HepG2 (cell line): ENCODE results near the gene AGT. TPM values are rescaled to one million over a fixed set of nuclear protein-coding genes. Genes with fewer than 3 reads are reported as not detected.

Experiments
- BORCS8-MEF2B ChIP-seq: sonication (generic); formaldehyde crosslinking; IDR thresholded peaks from 2 replicates; pipeline ENCODE4 v1.8.0; 2022; ENCODE audit warnings: mild to moderate bottlenecking, missing genetic modification reagents
- CREB1 ChIP-seq, 2 experiments: fragments of 450-650 bp in 1 of 2; IDR thresholded peaks; 2 replicates each; pipeline ENCODE4 v1.6.1; 2016 to 2017; ENCODE audit warnings: control low read depth in 1 of 2, mild to moderate bottlenecking in 1 of 2, missing compliant biosample characterization in 1 of 2, missing genetic modification characterization in 1 of 2
- DPF2 ChIP-seq: sonication (generic); formaldehyde crosslinking; IDR thresholded peaks from 2 replicates; pipeline ENCODE4 v1.4.0; 2020; ENCODE audit warnings: mild to moderate bottlenecking, low read depth, missing genetic modification reagents, borderline replicate concordance
- ELF1 ChIP-seq: sonication (generic); formaldehyde crosslinking; IDR thresholded peaks from 2 replicates; pipeline ENCODE4 v1.4.0; 2020; ENCODE audit warnings: missing genetic modification reagents
- HOXA9 ChIP-seq: sonication (generic); formaldehyde crosslinking; IDR thresholded peaks from 2 replicates; pipeline ENCODE4 v1.8.1; 2022; ENCODE audit warnings: missing genetic modification reagents, mild to moderate bottlenecking, moderate library complexity, borderline replicate concordance
- KMT2B ChIP-seq: IDR thresholded peaks from 2 replicates; pipeline ENCODE4 v1.6.1; 2016; ENCODE audit warnings: missing genetic modification reagents, missing compliant biosample characterization
- PTBP1 ChIP-seq: fragments of 200-400 bp; formaldehyde crosslinking; IDR thresholded peaks from 2 replicates; pipeline ENCODE4 v1.6.1; 2018; ENCODE audit warnings: low read length, low read depth; ENCODE audit not compliant: poor library complexity, severe bottlenecking
- RELA ChIP-seq: sonication (generic); formaldehyde crosslinking; IDR thresholded peaks from 2 replicates; pipeline ENCODE4 v1.4.0; 2020; ENCODE audit warnings: missing genetic modification reagents
- TAF15 ChIP-seq: fragments of 200-400 bp; formaldehyde crosslinking; IDR thresholded peaks from one replicate; pipeline ENCODE4 v1.6.1; 2018; ENCODE audit warnings: mild to moderate bottlenecking, low read depth, low read length; ENCODE audit not compliant: poor library complexity, severe bottlenecking
- TARDBP ChIP-seq: sonication (generic); formaldehyde crosslinking; IDR thresholded peaks from 2 replicates; pipeline ENCODE4 v1.8.0; 2022; ENCODE audit warnings: mild to moderate bottlenecking, missing genetic modification reagents
- TCF7 ChIP-seq: sonication (generic); IDR thresholded peaks from 2 replicates; pipeline ENCODE4 v1.6.1; 2016; ENCODE audit warnings: antibody characterized with exemption, low read depth
- ZNF24 ChIP-seq: fragments of 450-650 bp; IDR thresholded peaks from 2 replicates; pipeline ENCODE4 v1.6.1; 2017; ENCODE audit warnings: antibody characterized with exemption, mild to moderate bottlenecking
- ZNF546 ChIP-seq: sonication (generic); formaldehyde crosslinking; conservative IDR thresholded peaks from 2 replicates; pipeline ENCODE4 v1.8.1; 2023; ENCODE audit warnings: mild to moderate bottlenecking, missing genetic modification reagents
- ZNF570 ChIP-seq: sonication (generic); formaldehyde crosslinking; IDR thresholded peaks from 2 replicates; pipeline ENCODE4 v1.4.0; 2020; ENCODE audit warnings: mild to moderate bottlenecking, missing genetic modification reagents, borderline replicate concordance
- ZNF615 ChIP-seq: sonication (generic); formaldehyde crosslinking; IDR thresholded peaks from 2 replicates; pipeline ENCODE4 v1.5.0; 2020; ENCODE audit warnings: mild to moderate bottlenecking, missing genetic modification reagents, borderline replicate concordance
- ZNF724P ChIP-seq: sonication (generic); formaldehyde crosslinking; IDR thresholded peaks from 2 replicates; pipeline ENCODE4 v1.8.0; 2022; ENCODE audit warnings: missing genetic modification reagents, borderline replicate concordance
- ZNF75D ChIP-seq: sonication (generic); formaldehyde crosslinking; IDR thresholded peaks from 2 replicates; pipeline ENCODE4 v1.8.1; 2023; ENCODE audit warnings: missing genetic modification reagents, mild to moderate bottlenecking, borderline replicate concordance
- ZNF776 ChIP-seq: sonication (generic); formaldehyde crosslinking; IDR thresholded peaks from 2 replicates; pipeline ENCODE4 v1.4.0; 2020; ENCODE audit warnings: mild to moderate bottlenecking, missing genetic modification reagents
- ZNF780A ChIP-seq: sonication (generic); formaldehyde crosslinking; IDR thresholded peaks from 2 replicates; pipeline ENCODE4 v1.8.0; 2022; ENCODE audit warnings: mild to moderate bottlenecking, missing genetic modification reagents, moderate library complexity
- ZNF878 ChIP-seq: sonication (generic); formaldehyde crosslinking; IDR thresholded peaks from 2 replicates; pipeline ENCODE4 v1.8.1; 2023; ENCODE audit warnings: mild to moderate bottlenecking, missing genetic modification reagents, moderate library complexity
- polyA plus RNA-seq, 8 experiments: library from polyadenylated mRNA; depleted of rRNA in 3 of 8; stranded (reverse) in 7 of 8; unstranded in 1 of 8; fragments of >200 nt; fragmentation: Illumina TruSeq in 4 of 8; extraction: Trizol in 4 of 8; gene quantifications; 2 replicates each; pipeline versions ENCODE4 v1.2.1 to v1.2.3, GENCODE V29; 2011 to 2016; ENCODE audit warnings: low read depth in 4 of 8, missing spikeins in 1 of 8, mixed read lengths in 1 of 8; ENCODE audit not compliant: insufficient read depth in 1 of 8
- total RNA-seq, 5 experiments: library from RNA; depleted of rRNA; stranded (reverse); fragments of >200 nt; fragmentation: Illumina TruSeq; extraction: Trizol; gene quantifications; 2 replicates each; pipeline ENCODE4 v1.2.3, GENCODE V29; 2016; ENCODE audit warnings: low read depth in 1 of 5
- TF ChIP-seq, protein P1 (sequence below): sonication (generic); formaldehyde crosslinking; IDR thresholded peaks from 2 replicates; pipeline ENCODE4 v1.5.0; 2020; ENCODE audit warnings: missing genetic modification reagents
- TF ChIP-seq, protein P2 (sequence below): sonication (generic); formaldehyde crosslinking; IDR thresholded peaks from 2 replicates; pipeline ENCODE4 v1.4.0; 2020; ENCODE audit warnings: missing genetic modification reagents, low read depth, mild to moderate bottlenecking, borderline replicate concordance
- TF ChIP-seq, protein P3 (sequence below): sonication (generic); formaldehyde crosslinking; IDR thresholded peaks from 2 replicates; pipeline ENCODE4 v1.5.1; 2020; ENCODE audit warnings: mild to moderate bottlenecking, missing genetic modification reagents, moderate library complexity

Gene AGT
- total and polyA plus RNA-seq, 2 of the 13 experiments (the other 11 are each of a cell fraction or from before 2014, with no cell fraction given): 892 to 2,071 TPM

DNA sequence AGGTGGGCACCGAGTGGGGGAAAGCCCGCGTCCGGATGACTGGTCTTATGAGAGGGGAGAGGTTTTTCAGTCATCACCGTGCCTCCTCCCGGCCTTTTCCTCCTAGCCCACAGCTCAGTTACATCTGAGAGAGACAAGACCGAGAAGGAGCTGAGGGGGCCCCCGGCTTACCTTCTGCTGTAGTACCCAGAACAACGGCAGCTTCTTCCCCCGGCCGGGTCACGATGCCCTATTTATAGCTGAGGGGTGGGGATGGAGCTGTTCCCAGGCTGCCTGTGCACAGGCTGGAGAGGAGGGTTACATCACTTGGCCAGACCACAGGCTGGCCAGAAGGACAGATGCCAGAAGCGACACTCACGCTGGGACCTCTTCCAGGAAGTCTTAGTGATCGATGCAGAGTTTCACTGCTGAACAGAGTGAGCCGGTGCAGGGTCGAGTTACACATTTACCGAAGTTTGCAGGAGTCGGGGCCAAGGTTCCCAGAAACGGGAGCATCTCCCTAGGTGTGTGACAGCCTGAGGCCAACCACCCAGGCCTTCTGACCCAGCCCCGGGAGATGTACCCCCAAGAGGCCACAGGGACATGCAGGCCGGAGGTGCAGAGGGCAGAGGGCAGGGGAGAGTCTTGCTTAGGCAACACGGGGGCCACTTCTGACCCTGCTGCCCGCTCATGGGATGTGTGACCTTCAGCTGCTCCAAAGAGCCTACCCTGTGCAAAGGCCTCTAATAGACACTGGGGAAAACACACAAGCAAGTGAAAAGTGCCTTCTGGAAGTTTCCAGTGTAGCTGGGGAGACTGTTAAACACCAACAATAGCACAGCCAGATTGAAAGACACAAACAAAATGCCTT, at the start of gene AGT (continued):
- TF ChIP-seq, protein P1, sequence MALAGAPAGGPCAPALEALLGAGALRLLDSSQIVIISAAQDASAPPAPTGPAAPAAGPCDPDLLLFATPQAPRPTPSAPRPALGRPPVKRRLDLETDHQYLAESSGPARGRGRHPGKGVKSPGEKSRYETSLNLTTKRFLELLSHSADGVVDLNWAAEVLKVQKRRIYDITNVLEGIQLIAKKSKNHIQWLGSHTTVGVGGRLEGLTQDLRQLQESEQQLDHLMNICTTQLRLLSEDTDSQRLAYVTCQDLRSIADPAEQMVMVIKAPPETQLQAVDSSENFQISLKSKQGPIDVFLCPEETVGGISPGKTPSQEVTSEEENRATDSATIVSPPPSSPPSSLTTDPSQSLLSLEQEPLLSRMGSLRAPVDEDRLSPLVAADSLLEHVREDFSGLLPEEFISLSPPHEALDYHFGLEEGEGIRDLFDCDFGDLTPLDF (CRISPR knock-in tag): peak; percentile 69; the same call in 1 of the 2 replicates
- TF ChIP-seq DPF2 (CRISPR knock-in tag) (peak; percentile 98), RELA (CRISPR knock-in tag) (peak; percentile 87; the same call in 1 of the 2 replicates), ZNF724P (CRISPR knock-in tag) (peak; percentile 86), ZNF546 (peak; percentile 73; the same call in 1 of the 2 replicates), ZNF570 (no peak), TAF15 (no peak), ELF1 (CRISPR knock-in tag) (peak; percentile 84), ZNF24 (no peak), ZNF75D (CRISPR knock-in tag) (no peak), ZNF615 (CRISPR knock-in tag) (peak; percentile 96), TCF7 (peak; percentile 83), HOXA9 (CRISPR knock-in tag) (no peak), TARDBP (CRISPR knock-in tag) (peak; percentile 98), ZNF780A (CRISPR knock-in tag) (peak; percentile 26; the same call in 1 of the 2 replicates), PTBP1 (no peak), ZNF776 (CRISPR knock-in tag) (peak; percentile 89), ZNF878 (CRISPR knock-in tag) (peak; percentile 90), BORCS8-MEF2B (peak; percentile 44; the same call in 1 of the 2 replicates), KMT2B (CRISPR knock-in tag) (no peak; the same call in 1 of the 2 replicates), CREB1 (IDR thresholded peaks at IDR 0.05) (no peak), CREB1 (CRISPR knock-in tag; IDR thresholded peaks at IDR 0.05) (peak; percentile 78)
- TF ChIP-seq, protein P2, sequence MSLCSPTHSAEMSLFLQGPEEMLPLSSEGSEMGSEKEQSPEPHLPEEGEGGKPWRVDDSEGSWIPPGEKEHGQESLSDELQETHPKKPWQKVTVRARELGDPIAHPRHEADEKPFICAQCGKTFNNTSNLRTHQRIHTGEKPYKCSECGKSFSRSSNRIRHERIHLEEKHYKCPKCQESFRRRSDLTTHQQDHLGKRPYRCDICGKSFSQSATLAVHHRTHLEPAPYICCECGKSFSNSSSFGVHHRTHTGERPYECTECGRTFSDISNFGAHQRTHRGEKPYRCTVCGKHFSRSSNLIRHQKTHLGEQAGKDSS (CRISPR knock-in tag): peak; percentile 86; the same call in 1 of the 2 replicates
- TF ChIP-seq, protein P3, sequence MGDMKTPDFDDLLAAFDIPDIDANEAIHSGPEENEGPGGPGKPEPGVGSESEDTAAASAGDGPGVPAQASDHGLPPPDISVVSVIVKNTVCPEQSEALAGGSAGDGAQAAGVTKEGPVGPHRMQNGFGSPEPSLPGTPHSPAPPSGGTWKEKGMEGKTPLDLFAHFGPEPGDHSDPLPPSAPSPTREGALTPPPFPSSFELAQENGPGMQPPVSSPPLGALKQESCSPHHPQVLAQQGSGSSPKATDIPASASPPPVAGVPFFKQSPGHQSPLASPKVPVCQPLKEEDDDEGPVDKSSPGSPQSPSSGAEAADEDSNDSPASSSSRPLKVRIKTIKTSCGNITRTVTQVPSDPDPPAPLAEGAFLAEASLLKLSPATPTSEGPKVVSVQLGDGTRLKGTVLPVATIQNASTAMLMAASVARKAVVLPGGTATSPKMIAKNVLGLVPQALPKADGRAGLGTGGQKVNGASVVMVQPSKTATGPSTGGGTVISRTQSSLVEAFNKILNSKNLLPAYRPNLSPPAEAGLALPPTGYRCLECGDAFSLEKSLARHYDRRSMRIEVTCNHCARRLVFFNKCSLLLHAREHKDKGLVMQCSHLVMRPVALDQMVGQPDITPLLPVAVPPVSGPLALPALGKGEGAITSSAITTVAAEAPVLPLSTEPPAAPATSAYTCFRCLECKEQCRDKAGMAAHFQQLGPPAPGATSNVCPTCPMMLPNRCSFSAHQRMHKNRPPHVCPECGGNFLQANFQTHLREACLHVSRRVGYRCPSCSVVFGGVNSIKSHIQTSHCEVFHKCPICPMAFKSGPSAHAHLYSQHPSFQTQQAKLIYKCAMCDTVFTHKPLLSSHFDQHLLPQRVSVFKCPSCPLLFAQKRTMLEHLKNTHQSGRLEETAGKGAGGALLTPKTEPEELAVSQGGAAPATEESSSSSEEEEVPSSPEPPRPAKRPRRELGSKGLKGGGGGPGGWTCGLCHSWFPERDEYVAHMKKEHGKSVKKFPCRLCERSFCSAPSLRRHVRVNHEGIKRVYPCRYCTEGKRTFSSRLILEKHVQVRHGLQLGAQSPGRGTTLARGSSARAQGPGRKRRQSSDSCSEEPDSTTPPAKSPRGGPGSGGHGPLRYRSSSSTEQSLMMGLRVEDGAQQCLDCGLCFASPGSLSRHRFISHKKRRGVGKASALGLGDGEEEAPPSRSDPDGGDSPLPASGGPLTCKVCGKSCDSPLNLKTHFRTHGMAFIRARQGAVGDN (CRISPR knock-in tag): peak; percentile 100
